ENCODE measurements around the gene TM9SF4. TPM values are rescaled to one million over a fixed set of nuclear protein-coding genes. Genes with fewer than 3 reads are reported as not detected.

Gene TM9SF4
- total RNA-seq, 1 donor from 2014 or later: 27.0 TPM

GRCh38 chr20:32110727-32111126, 1.2 kb downstream of the TM9SF4 start:
- no peak overlapping the region for H3K27ac ChIP-seq (replicated peaks)
- intact Hi-C loops (cut with micrococcal nuclease): no loop called here
- H3K4me3 ChIP-seq: peak overlapping the region; percentile 100
- no peaks in the 10 kb centered on the region for H3K36me3 ChIP-seq
- TF ChIP-seq CTCF (IDR thresholded peaks at IDR 0.05; ENCODE audit: borderline replicate concordance): no peak
- no peaks in the 10 kb centered on the region for H3K9me3 ChIP-seq (replicated peaks)
- H3K27me3 ChIP-seq (ENCODE audit: low read depth): no peaks in the 10 kb centered on the region
- DNase-seq: no peak
- H3K4me1 ChIP-seq: peaks cover 61% of the 10 kb centered on the region

GRCh38 chr20:32111156-32111686, 1.7 kb downstream of the TM9SF4 start:
- H3K4me3 ChIP-seq: no peak overlapping the region
- DNase-seq: no peak
- peaks cover 66% of the 10 kb centered on the region for H3K4me1 ChIP-seq
- H3K36me3 ChIP-seq: no peaks in the 10 kb centered on the region
- intact Hi-C loops (cut with micrococcal nuclease): no loop called here
- no peak for TF ChIP-seq CTCF (IDR thresholded peaks at IDR 0.05; ENCODE audit: borderline replicate concordance)
- no peaks in the 10 kb centered on the region for H3K9me3 ChIP-seq (replicated peaks)
- H3K27ac ChIP-seq (replicated peaks): no peak overlapping the region
- no peaks in the 10 kb centered on the region for H3K27me3 ChIP-seq (ENCODE audit: low read depth)

GRCh38 chr20:32111753-32112152, 2.2 kb downstream of the TM9SF4 start:
- Histone ChIP-seq H3K36me3 (no peaks in the 10 kb centered on the region), H3K27ac (replicated peaks) (peak overlapping the region; percentile 6), H3K4me3 (no peak overlapping the region), H3K9me3 (replicated peaks) (no peaks in the 10 kb centered on the region), H3K4me1 (peaks cover 72% of the 10 kb centered on the region), H3K27me3 (ENCODE audit: low read depth) (no peaks in the 10 kb centered on the region)
- TF ChIP-seq CTCF (IDR thresholded peaks at IDR 0.05; ENCODE audit: borderline replicate concordance): no peak
- intact Hi-C loops (cut with micrococcal nuclease): no loop called here
- no peak for DNase-seq

- no peaks in the 10 kb centered on the region for H3K27me3 ChIP-seq (ENCODE audit: low read depth)
- H3K9me3 ChIP-seq (replicated peaks): no peaks in the 10 kb centered on the region
- intact Hi-C loops (cut with micrococcal nuclease): no loop called here
- H3K4me3 ChIP-seq: no peak overlapping the region
- peaks cover 82% of the 10 kb centered on the region for H3K4me1 ChIP-seq
- DNase-seq: no peak
- TF ChIP-seq CTCF (IDR thresholded peaks at IDR 0.05; ENCODE audit: borderline replicate concordance): no peak
- no peaks in the 10 kb centered on the region for H3K36me3 ChIP-seq
- no peak overlapping the region for H3K27ac ChIP-seq (replicated peaks)
Measured at GRCh38 chr20:32112841-32113240, 3.3 kb downstream of the TM9SF4 start.

- Histone ChIP-seq H3K9me3 (replicated peaks) (no peaks in the 10 kb centered on the region), H3K4me1 (peaks cover 87% of the 10 kb centered on the region), H3K27me3 (ENCODE audit: low read depth) (no peaks in the 10 kb centered on the region), H3K27ac (replicated peaks) (no peak overlapping the region), H3K4me3 (no peak overlapping the region), H3K36me3 (no peaks in the 10 kb centered on the region)
- intact Hi-C loops (cut with micrococcal nuclease): no loop called here
- no peak for DNase-seq
- no peak for TF ChIP-seq CTCF (IDR thresholded peaks at IDR 0.05; ENCODE audit: borderline replicate concordance)
Measured at GRCh38 chr20:32113591-32114260, 4.2 kb downstream of the TM9SF4 start.
